ENCODE results near the gene YPEL2.
A peak's percentile ranks its signal among the peaks of the same experiment; 100 is the strongest.

The YPEL2 gene

DNA sequence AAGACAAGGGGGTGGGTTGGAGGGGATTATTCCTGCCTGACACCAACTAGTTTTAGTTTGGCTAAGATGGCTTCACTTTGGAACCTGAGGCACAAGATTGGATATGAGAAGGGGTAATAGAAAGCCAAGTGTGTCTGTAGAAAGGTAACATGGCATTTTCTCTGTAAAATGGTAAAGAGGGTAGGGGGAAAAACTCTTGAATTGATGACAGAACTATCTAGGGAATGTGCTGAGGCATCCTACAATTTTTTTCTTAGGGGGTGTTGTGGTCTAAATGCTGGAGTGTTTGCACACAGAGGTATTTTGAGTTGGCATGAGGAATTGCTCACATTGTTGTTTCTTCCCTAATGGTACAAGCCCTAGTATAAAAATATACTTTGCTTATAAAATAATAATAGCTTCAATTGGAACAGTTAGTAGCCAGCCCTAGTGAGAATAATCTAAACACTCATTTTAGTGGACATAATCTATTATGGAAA is 25.8 kb downstream of the YPEL2 start:
- DNase-seq = no peak

DNA sequence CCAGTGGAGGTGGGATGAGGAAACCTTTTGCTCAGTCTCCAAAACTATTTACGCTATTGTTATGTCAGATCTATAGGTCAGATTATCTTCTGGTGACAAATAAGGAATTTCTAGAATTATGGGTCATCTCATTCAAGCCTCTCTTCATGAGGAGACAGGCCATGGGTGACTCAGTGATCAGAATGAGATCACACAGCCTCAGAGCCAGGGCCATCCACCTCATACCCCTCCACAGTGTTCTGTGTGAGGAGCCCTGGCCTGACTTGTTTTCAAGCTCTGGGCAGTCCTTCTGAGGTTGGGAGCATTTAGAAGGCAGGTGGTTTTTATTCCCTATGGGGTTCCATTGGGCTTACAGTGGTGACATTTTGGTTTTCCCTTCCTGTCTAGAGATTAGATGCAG is 26.5 kb downstream of the YPEL2 start:
- DNase-seq = no peak

DNA sequence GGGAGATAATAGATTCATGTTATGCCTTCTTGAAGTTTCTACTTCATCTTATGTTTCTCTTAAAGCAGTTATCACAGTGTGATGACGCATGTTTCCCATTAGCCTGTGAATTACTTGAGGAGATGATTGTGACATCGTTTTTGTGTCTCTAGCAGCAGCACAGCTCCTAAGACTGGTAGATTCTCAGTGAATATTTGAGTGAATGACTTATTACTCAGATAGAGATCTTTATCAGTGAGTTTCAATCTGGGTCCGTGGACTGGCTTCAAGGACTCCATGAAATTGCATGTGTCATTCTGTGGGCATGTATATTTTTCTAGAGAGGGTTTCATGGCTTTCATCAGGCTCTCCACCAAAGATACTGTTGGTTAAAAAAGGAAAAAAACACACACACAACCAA is 29.9 kb downstream of the YPEL2 start:
- DNase-seq = no peak

DNA sequence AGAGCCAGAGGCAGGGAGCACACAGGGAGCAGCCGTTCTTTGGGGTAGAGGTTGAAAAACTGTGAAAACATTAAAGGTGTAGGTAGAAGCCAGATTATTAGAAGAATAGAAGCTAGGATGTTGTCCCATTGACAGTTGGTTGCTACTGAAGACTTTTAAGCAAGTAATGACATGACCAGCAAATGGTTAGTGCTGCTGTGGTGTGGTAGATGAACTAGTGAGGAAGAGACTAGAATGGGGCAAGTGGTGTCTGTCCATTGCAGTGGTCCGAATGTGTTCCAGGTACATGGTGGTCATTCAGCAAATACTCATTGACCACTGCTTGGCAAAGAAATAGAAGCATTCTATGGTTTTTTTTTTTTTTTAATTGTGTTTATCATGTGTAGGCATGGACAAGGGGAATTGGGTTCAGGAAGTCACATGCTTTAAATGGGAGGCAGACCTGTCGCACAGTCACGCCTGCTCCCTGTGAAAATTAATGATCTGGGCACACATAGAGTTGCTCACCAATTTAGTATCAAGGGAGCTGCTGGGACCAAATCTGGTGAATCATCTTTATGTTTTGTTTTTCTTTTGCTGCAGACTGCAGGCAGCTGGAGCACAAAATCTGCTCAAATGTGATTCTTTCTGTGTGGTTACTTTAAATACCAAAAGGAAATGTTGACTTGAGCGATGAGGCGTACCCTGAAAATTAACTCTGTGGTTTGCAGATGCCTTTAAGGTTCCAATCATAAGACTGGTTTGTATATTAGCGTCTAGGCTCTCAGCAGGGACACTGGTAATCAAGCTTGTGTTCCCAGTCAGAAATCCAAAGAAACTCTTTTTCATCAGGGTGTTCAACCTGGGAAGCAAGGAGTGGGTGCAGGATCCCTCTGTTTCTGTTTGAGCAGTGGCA is 30.7 kb downstream of the YPEL2 start:
- no peak for DNase-seq

DNA sequence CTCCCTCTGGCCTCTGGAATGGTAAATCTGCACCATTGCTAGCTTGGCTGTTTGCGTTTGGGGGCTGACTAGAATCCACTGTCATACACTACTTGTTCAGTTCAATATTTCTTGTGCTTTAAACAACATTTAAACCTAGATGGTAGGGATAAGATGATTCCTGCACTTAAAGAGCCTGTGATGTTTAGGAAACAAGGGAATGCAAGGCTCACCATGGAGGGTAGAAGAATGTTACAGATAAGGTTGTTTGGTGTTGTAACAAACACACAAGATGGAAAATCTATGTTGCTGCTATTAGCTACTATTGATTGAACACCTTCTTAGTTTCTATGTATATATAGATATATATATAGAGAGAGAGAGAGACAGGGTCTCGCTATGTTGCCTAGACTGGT is 31.4 kb downstream of the YPEL2 start:
- no peak for DNase-seq

DNA sequence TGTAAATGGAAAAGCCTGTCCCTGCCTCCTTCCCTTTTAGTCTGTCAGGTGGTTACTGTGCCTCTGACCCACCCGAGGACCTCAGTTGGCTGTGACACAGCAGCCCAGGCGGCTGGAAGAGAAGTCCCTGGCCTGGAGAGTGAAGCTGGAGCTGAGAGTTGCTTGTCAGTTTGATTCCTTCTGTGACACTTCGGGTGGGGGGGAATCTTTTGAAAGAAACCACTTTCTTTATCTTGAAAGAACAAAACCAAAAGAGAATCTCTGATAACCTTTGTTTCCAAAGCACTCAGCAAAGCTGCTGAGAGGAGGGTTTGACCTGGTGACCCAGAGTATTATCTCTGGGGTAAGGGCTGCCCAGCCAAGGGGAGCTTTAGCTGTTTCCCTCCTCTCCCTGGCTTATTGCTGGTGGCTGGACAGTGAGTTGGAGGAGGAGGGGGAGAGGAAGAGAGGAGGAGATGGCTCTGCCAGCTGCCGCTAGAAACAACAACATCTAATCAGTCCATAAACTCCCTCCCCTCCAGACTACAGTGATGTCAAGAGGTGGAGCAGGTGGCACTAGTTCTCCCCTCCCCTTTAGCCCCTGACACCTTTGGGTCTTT is 34.0 kb downstream of the YPEL2 start:
- no peak for DNase-seq

DNA sequence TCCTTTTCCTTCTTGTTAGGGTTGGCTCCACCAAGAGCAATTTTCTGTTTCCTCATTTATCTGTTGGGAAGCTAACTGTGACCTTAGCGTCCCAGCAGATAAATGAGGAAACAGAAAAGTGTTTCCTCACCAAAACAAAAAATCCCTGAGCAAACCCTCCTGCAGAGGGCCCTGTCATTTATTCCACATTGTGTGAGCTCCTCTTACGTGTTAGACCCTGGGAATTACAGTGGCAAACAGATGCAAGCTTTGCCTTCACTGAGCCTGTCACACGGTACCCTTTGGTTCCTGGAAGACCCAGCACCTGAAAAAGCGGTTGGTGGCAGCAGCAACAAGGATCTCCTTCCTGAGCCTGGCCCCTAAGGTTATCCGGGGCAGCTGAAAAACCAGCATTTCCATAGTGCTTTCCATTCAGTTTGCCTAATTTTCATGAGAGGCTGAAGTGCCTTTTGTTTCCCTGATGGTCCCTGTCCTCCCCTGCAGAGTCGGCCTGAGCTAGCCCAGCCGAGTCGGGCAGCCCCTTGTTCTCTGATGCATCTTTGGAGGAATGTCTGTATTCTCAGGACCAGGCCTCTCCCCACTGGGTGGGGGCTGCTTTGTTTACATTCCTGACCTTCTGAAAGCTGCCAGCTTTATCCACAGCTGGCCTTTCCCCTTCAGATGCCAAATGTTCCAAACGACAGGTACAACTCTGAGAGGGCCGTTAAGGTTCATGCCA is 34.7 kb downstream of the YPEL2 start:
- no peak for DNase-seq

DNA sequence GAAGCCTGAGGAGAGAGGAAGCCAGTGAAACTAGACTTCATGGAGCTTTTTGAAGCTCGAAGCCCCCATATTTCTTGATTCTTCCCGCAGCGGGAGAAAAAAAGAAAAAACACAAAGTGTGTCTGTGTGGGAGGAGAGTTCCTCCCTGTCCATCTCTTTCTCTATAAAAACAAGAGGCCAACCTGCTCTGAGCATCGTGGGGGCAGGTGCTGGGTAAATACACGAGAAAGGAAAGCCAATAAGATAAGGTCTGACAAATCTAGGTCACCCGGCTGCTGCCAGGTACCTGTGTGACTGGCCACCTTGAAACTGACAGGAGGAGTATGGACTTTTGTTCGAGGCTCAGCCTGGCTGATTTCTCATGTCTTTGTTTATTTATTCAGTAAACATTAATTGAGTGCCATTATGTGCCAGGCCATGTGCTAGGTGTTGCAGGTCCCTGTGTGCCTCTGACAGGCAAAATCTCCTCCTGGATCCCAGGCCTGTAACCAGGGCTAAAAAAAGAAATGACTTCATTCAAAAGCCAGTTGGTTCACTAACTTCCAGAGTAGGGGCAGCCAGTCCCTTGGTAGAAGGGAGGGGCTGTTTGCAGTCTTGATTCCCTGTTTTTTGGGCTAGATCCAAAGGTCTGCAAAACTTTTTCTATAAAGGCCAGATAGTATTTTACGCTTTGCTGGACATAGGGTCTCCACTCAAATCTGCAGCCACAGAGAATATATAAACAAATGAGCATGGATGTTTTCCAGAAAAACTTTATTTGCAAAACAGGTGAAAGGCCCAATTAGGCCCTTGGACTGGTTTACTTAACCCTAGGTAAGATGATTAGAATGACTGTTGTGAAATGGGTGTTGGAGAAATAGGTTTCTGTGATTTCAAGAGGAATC is 35.6 kb downstream of the YPEL2 start:
- peak; percentile 45 to 75 for DNase-seq

DNA sequence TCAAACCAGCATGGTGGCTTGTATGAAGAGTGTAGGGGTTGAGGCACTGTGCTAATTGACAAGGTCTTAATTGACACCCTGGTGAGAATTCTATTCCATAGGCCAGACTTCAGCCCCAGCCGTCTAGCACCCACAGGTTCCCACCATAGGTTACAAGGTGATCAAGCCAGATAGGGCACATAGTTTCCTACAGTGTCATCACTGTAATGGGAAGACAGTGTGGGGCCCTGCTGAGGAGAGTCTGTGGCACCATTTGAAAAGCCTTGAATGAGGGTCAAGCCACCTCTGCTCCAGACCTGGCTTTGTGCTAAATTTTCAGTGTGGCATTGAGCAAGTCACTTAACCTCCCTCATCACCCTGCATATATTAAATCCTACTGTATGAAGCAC is 36.2 kb downstream of the YPEL2 start:
- no peak for DNase-seq

DNA sequence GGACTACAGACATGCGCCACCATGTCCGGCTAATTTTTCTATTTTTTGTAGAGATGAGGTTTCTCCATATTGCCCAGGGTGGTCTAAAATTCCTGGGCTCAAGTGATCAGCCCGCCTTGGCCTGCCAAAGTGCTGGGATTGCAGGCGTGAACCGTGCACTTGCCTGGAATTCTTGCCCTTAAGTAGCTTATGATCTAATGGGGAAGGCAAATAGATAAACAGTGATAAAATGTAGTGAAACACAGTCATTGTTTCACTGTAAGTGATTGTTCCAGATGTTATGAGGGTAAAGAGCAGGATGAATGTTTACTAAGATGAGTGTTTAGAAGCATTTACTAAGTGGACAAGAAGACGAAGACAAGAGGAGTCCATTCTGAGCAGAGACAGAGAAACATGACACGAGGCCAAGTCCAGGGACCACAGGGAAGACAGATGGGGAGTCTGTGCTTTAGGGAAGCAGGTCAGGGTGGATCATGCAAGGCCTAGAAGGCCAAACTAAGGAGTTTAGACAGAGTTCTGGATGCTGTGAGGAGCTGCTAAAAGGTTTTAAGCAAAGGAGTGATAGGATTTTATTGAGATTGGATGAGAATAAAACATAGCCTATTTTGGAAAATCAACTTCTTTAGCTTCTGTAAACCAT is 36.9 kb downstream of the YPEL2 start:
- DNase-seq = no peak

DNA sequence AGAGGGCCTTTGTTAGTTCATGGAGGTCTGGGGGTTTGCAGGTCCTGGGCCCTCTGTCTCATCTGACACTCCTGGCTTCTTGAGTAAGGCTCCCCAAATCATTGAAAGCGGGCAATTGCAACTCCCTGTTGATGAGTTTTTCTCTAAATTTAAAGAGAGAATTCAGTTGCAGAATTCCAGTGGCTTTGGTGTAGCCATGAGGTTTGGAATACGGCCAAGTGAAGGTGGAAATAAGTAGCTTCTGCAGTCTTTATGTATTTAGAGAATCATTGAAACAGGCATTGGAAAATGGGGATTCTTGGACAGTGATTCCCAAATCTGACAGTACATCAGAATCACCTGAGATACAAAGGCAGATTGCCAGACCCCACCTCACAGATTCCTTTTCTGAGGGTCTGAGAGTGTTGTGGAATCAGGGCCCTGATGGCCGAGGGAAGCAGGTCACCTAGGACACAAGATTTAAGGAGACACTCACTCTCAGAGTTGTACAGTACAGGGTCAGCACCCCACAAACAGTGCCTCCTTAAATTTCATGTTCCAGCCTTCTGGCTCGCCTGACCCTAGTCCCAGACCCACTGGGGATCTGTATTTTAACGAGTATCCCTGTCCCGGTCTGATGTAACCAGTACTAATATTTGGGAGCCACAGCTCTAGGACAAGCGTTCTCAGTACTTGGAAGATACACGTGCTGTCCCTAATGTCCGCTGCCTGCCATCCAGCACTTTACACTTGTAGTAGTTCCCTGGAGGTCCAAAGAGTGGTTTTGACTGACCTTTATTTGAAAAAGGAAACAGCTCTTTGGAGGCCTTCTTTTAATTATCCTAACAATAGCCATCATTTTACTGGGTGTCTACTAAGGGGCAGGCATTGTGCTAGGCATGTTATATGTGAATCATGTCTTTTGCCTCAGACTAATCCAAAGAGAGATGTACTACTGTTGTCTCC is 37.8 kb downstream of the YPEL2 start:
- DNase-seq = no peak

DNA sequence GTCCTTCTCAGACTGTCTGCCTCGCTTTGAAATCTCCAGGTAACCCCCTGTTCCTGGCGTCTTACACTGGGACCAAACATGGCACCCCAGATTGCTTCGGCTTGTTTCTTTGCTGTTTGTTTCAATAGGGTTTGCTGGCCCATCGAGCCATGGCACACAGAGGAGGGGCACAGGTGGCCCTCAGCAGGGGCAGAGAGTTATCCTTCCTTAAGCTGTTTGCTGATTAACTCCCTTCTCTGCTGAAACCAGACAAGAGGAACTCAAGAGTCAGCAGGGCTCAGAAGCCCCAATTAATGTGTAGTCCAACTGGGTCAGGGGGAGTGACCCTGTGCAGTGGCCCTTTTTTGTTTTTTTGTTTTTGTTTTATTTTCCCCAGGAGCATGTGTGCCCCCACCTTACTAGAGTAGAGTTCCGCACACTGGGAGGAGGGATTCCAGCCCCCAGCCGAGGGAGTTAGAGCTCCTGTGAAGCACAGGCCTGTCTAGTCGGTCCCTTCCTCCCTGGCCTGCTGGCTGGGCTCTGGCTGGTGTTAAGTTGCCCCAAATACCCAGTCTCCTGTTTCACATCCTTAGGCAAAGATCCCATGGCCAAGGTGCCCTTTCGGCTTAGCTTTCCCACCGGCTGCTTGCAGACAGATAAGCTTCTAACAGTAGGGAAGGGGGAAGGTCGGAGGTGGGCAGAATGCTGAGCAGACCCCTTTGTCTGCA is 39.3 kb downstream of the YPEL2 start:
- no peak for DNase-seq

DNA sequence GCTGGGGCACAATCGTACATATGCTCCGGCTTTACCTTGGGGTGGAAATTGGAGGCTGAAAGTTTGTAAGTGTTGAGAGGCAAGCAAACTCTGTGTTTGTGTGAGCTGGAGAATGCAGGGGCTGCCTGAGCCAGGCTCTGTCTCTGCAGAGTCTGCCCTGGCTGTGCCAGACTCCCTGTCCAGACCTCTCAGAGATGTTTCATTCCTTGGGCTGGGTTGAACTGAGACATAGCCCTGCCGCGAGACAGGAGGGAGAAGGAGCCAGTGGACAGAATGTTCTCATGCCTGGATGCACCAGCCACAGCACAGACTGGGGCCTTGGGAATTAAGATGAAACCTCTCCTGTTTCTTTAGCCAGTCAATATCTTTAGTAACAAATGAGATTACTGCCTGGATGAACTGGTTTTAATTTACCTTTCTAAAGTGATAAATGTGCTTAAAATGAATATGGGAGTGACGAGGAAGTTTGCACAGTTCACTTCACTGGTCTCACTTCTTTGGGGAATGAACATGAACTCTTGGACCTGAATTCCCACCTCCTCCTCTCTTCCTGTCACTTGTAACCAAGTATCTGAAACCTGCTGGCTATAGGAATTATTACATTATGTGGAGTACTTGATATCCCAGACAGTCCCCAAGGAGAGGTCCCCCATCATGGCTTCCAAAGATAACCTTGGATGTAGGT is 40.1 kb downstream of the YPEL2 start:
- DNase-seq = peak in 1 of 2 experiments; percentile 44

DNA sequence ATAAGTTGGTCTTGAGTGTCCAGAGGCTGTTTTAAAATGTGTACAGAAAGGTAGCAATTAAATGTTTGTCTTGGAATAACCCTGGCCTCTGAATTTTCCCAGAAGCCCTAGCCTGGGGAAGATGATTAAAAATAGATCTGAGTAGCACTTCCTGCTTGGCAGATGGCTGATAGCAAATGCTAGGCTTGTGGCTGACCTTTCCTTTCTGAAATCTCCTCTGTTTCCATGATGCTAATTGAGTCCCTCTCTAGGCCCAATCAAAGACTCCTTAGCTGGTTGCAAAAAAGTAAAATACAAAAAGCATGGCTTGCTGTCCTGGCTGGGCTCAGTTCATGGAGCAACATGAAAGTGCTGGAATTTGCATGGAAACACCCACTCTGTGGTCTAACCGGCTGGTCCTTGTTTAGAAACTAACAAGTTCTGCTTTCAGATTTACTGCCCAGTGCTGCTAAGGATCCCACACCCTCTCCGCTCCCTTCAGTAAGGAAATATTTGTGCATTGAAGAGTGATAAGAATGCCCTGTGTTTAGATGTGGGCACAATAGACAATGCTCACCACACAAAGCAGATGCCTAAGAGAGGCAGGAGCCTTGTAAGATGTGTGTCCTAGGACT is 40.8 kb downstream of the YPEL2 start:
- peak in 1 of 2 experiments; percentile 40 for DNase-seq

DNA sequence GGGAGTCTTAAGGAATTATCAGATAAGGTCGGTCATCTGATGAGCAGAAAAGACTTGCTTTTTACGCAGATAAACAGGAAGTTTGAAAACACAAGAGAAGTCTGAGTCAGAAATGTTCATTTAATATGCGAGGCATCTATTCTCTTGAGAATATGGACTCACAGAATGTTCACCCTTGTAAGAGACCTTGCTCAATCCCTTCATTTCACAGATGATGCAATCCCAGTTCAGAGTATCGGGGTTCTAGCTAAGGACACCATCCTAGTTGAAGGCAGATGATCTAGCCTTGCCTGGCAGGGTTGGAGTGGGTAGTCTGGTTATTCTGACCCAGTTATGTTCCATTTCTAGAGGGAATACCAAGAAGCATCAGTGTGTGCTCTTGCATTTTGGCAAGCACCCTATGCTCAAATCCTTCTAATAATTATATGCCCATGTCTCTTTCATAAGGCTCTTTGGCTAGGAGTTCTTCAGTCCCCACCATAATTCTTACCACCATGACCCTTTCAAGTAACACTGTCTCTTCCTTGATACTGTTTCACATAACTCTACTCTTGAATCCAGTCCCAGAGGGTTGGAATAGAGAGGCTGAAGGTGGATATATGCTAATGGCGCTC is 42.5 kb downstream of the YPEL2 start:
- no peak for DNase-seq

DNA sequence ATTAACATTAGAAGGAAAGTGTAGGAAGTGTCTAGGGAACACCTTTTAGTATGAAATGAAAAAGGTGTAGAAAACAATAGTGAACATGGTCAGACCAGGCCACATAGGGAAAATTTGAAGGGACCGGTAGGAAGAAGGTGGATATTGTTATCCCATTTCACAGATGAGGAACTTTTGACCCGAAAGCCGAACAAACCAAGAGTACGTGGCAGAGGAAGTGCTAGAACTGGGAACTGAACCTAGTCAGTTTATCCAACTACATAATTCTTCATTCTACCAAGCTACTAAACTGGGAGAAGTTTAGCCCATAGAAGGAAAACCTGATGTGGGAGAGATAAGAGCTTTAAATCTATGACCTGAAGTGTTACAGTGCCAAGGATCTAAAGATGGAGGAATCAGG is 43.2 kb downstream of the YPEL2 start:
- DNase-seq = no peak

DNA sequence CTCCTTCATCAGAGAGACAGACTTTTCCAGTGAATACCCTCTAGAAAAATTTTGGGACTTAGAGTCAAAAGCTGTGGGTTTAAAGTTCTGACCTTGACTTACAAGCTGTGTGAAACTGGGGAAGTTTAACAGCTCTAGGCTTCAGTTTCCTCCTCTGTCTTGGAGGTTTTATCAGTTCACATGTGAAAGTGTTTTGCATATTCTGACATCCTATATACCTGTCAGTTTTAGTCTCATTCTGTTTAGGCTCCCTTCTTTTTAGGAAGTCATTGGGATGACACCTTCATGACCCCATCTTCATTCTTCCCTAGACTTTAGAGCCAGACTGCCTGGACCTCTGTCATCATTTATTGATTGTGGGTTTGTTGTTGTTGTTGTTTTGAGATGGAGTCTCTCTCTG is 44.4 kb downstream of the YPEL2 start:
- DNase-seq = no peak

DNA sequence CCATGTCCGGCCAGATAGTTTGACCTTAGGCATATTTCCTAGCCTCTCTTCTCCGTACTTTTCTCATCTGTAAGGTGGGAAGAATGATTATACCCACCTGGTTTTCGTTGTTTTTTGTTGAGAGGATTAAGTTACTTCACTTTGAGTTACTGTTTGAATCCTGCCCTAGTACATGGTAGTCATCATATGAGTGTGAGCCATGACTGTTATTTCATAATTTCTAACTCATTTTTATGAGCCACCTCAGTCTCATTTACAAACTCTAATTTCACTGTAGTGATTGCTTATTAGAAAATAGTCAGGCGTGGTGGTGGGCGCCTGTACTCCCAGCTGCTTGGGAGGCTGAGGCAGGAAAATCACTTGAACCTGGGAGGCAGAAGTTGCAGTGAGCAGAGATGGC is 45.1 kb downstream of the YPEL2 start:
- no peak for DNase-seq

DNA sequence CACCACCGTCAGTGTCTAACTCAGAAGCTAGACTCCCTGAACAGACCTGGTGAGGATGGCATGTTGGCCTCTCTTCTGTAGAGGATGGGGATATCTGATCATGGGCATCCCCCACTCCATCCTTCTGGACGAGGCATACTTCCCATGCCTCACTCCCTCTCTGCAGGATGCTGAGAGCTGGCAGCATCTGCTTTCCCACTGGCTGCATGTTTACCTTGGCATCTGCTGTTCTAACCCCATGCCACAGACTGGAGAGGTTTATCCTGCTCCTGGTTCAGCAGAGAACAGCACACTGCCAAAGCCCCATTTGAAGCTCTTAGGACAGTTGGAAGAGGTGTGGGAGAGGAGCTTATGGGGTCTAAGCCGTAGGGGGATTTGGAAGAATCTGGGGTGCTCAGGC is 46.0 kb downstream of the YPEL2 start:
- no peak for DNase-seq
